Fibroblast of pulmonary artery (primary cell): ENCODE measurements around the gene ANP32D.
"Not testable (repeated sequence)": the region's sequence is repeated elsewhere in the genome, so short reads cannot be mapped to it uniquely, and the experiment has no call there.

Source experiments
- DNase-seq: peaks from one replicate; pipeline ENCODE4 v3.0.0-alpha.2; 2010; ENCODE audit warnings: low read depth
- H3K4me3 ChIP-seq: replicated peaks from 2 replicates; pipeline ENCODE4 v1.5.1; 2011; ENCODE audit warnings: low read depth, mild to moderate bottlenecking, control low read depth, low read length, moderate library complexity
- CTCF ChIP-seq: IDR thresholded peaks from 2 replicates; pipeline ENCODE4 v1.5.1; 2011; ENCODE audit warnings: mild to moderate bottlenecking, control low read depth, low read length, inconsistent platforms; ENCODE audit errors: missing control alignments

Gene ANP32D

GRCh38 chr12:48446161-48446776 is 26.1 kb upstream of the ANP32D start:
- no peak for TF ChIP-seq CTCF
- H3K4me3 ChIP-seq: no peak overlapping the region
- DNase-seq: no peak

- TF ChIP-seq CTCF: no peak
- no peak for DNase-seq
- no peak overlapping the region for H3K4me3 ChIP-seq
Measured at GRCh38 chr12:48447755-48448154, 24.6 kb upstream of the ANP32D start.

GRCh38 chr12:48451372-48451771 is 21.0 kb upstream of the ANP32D start:
- DNase-seq: no peak
- H3K4me3 ChIP-seq: no peak overlapping the region
- TF ChIP-seq CTCF: no peak

GRCh38 chr12:48452961-48453360 is 19.4 kb upstream of the ANP32D start:
- H3K4me3 ChIP-seq: not testable (repeated sequence)

GRCh38 chr12:48454667-48455066 is 17.7 kb upstream of the ANP32D start:
- H3K4me3 ChIP-seq: no peak overlapping the region
- peak; percentile 70 for DNase-seq
- peak; percentile 63 for TF ChIP-seq CTCF

More at GRCh38 chr12:48452961-48453360, 19.4 kb upstream of the ANP32D start:
- not testable (repeated sequence) for DNase-seq

- no peak for TF ChIP-seq CTCF
- no peak overlapping the region for H3K4me3 ChIP-seq
- no peak for DNase-seq
Measured at GRCh38 chr12:48455116-48455515, 17.2 kb upstream of the ANP32D start.

GRCh38 chr12:48459259-48459658 is 13.1 kb upstream of the ANP32D start:
- no peak for DNase-seq
- H3K4me3 ChIP-seq: no peak overlapping the region
- TF ChIP-seq CTCF: no peak

GRCh38 chr12:48469027-48469426 is 3.3 kb upstream of the ANP32D start:
- not testable (repeated sequence) for DNase-seq, H3K4me3 ChIP-seq
